SK-N-SH (cell line): ENCODE measurements around the gene PIP4P1. TPM values are rescaled to one million over a fixed set of nuclear protein-coding genes. Genes with fewer than 3 reads are reported as not detected.

Experiments used
- CTCF ChIA-PET: fragments of 300-600, 350-600 bp; formaldehyde crosslinking; extraction: SDS; loops from one replicate; lab custom pipeline; 2021; lab: Yijun Ruan, JAX
- POLR2A ChIA-PET: fragments of 350-600 bp; sonication (Branson Sonifier 250); formaldehyde crosslinking; extraction: SDS; loops from one replicate; lab custom pipeline; 2020; ENCODE audit warnings: antibody characterized with exemption, inconsistent platforms; lab: Yijun Ruan, JAX
- DNase-seq: peaks from one replicate; pipeline ENCODE4 v3.0.0; 2012
- H2AFZ ChIP-seq: fragments of 200-600 bp; sonication (generic); 2 replicates; pipeline ENCODE4 v1.8.1; 2016; ENCODE audit warnings: antibody characterized with exemption, mild to moderate bottlenecking, low read depth
- H3F3A ChIP-seq: fragments of 200-600 bp; sonication (generic); replicated peaks from 2 replicates; pipeline ENCODE3; 2016; ENCODE audit warnings: antibody characterized with exemption, mild to moderate bottlenecking; ENCODE audit not compliant: insufficient read depth
- H3K27ac ChIP-seq, 2 experiments: fragments of 200-500 bp in 1 of 2; fragments of 200-600 bp in 1 of 2; sonication (Bioruptor generic) in 1 of 2; sonication (generic), shearing (Covaris generic) in 1 of 2; 2 replicates each; pipeline versions ENCODE4 v1.5.1 to v1.6.1; 2014 to 2016; ENCODE audit warnings: low read depth in 2 of 2, inconsistent platforms in 1 of 2, low read length in 1 of 2, mild to moderate bottlenecking in 1 of 2, mixed read lengths in 1 of 2
- H3K27me3 ChIP-seq: fragments of 200-600 bp; sonication (generic), shearing (Covaris generic); 2 replicates; pipeline ENCODE4 v1.6.1; 2016; ENCODE audit warnings: mixed run types; ENCODE audit not compliant: insufficient read depth
- H3K36me3 ChIP-seq, 2 experiments: fragments of 200-500 bp in 1 of 2; fragments of 200-600 bp in 1 of 2; sonication (Bioruptor generic) in 1 of 2; sonication (generic) in 1 of 2; replicated peaks in 1 of 2; 2 replicates each; pipeline versions ENCODE3 to v1.5.1; 2014 to 2016; ENCODE audit warnings: low read length in 1 of 2, mild to moderate bottlenecking in 1 of 2; ENCODE audit not compliant: insufficient read depth in 2 of 2, control insufficient read depth in 1 of 2
- H3K4me1 ChIP-seq, 2 experiments: fragments of 200-500 bp in 1 of 2; fragments of 200-600 bp in 1 of 2; sonication (Bioruptor generic) in 1 of 2; sonication (generic), shearing (Covaris generic) in 1 of 2; 2 replicates each; pipeline versions ENCODE4 v1.5.1 to v1.6.1; 2014 to 2016; ENCODE audit warnings: low read depth in 1 of 2, low read length in 1 of 2, mixed run types in 1 of 2; ENCODE audit not compliant: insufficient read depth in 2 of 2, control insufficient read depth in 1 of 2
- H3K4me2 ChIP-seq: fragments of 200-600 bp; sonication (generic), shearing (Covaris generic); 2 replicates; pipeline ENCODE4 v1.6.1; 2017; ENCODE audit warnings: mixed run types
- H3K4me3 ChIP-seq, 2 experiments: fragments of 200-500 bp in 1 of 2; fragments of 200-600 bp in 1 of 2; sonication (Bioruptor generic) in 1 of 2; sonication (generic), shearing (Covaris generic) in 1 of 2; 2 replicates each; pipeline versions ENCODE4 v1.5.1 to v1.8.1; 2014 to 2016; ENCODE audit warnings: low read depth in 2 of 2, inconsistent platforms in 1 of 2, low read length in 1 of 2, mild to moderate bottlenecking in 1 of 2, mixed read lengths in 1 of 2, moderate library complexity in 1 of 2
- H3K79me2 ChIP-seq: fragments of 200-600 bp; sonication (generic); 2 replicates; pipeline ENCODE4 v1.8.1; 2017; ENCODE audit warnings: mild to moderate bottlenecking; ENCODE audit not compliant: insufficient read depth
- H3K9ac ChIP-seq: fragments of 200-600 bp; sonication (generic); 2 replicates; pipeline ENCODE4 v1.6.1; 2017; ENCODE audit warnings: mixed run types
- H3K9me2 ChIP-seq: fragments of 200-600 bp; sonication (generic); 2 replicates; pipeline ENCODE4 v1.6.1; 2017; ENCODE audit warnings: mixed run types
- H3K9me3 ChIP-seq: fragments of 200-600 bp; sonication (generic); 2 replicates; pipeline ENCODE4 v1.6.1; 2017; ENCODE audit warnings: mixed run types, mild to moderate bottlenecking, moderate library complexity
- H4K20me1 ChIP-seq: fragments of 200-600 bp; sonication (generic); 2 replicates; pipeline ENCODE4 v1.6.1; 2017; ENCODE audit warnings: mild to moderate bottlenecking, mixed run types; ENCODE audit not compliant: insufficient read depth
- ELF1 ChIP-seq: IDR thresholded peaks from 2 replicates; pipeline ENCODE4 v1.4.0; 2012
- RCOR1 ChIP-seq: fragments of 150-350 bp; IDR thresholded peaks from 2 replicates; pipeline ENCODE4 v1.6.1; 2017; ENCODE audit warnings: antibody characterized with exemption, low read length
- TCF12 ChIP-seq: IDR thresholded peaks from 2 replicates; pipeline ENCODE4 v1.4.0; 2012
- WGBS: methylation state at CpG from one replicate; pipeline ENCODE4 v1.1.6; 2017; ENCODE audit warnings: low lambda C conversion rate; 5-methylcytosine and 5-hydroxymethylcytosine counted together
- polyA plus RNA-seq, 3 experiments: library from polyadenylated mRNA; depleted of rRNA; stranded (reverse); fragments of >200 nt; gene quantifications; 2 replicates each; pipeline ENCODE4 v1.2.3, GENCODE V29; 2012
- TF ChIP-seq, protein P1 (sequence below): IDR thresholded peaks from 2 replicates; pipeline ENCODE4 v1.4.0; 2012; ENCODE audit warnings: low read depth
- TF ChIP-seq, protein P2 (sequence below): fragments of 200-600 bp; sonication (generic); IDR thresholded peaks from 2 replicates; pipeline ENCODE4 v1.6.1; 2017; ENCODE audit warnings: antibody characterized with exemption, mild to moderate bottlenecking, moderate library complexity
- TF ChIP-seq, protein P3 (sequence below): IDR thresholded peaks from 2 replicates; pipeline ENCODE4; 2012
- TF ChIP-seq, protein P4 (sequence below): fragments of 150-350 bp; IDR thresholded peaks from 2 replicates; pipeline ENCODE4 v1.6.1; 2017; ENCODE audit warnings: antibody characterized with exemption, low read length, low read depth, borderline replicate concordance

Gene PIP4P1
- polyA plus RNA-seq, 1 of the 3 experiments (the other 2 are of a cell fraction): 30.7 TPM

DNA sequence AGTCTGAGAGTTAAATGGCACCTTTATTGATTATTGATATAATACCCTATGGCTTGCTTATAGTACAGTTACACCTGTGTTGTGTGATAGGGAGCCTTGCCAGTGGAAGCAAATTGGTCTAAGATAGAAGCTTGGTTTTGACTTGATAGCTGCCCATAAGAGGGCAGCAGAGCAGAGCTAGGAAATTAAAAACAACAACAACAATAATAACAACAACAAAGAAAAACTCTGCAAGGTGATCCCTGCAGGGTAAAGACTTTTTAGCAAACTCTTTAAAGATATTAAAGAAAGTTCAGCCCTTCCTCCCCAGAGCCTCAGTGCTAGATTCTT, 26.1 kb upstream of the PIP4P1 start:
- Histone ChIP-seq H3K9me2 (no peaks in the 10 kb centered on the region), H3F3A (no peaks in the 10 kb centered on the region), H3K27ac (no peak overlapping the region), H2AFZ (no peak overlapping the region), H3K9me3 (no peaks in the 10 kb centered on the region), H3K27me3 (peaks cover 22% of the 10 kb centered on the region; the same call in 1 of the 2 replicates), H3K36me3 (no peaks in the 10 kb centered on the region), H3K4me2 (no peak overlapping the region), H3K9ac (no peak overlapping the region), H3K4me1 (no peaks in the 10 kb centered on the region), H3K79me2 (no peaks in the 10 kb centered on the region), H4K20me1 (no peaks in the 10 kb centered on the region), H3K4me3 (no peak overlapping the region)
- CTCF ChIA-PET: interaction anchor here (0.9 to 2.0 kb wide), 4 partner anchors 9 to 18 kb away, joined by 3 to 5 read pairs (median 4); partner anchors contain the start of gene PNP
- TF ChIP-seq, protein P1, sequence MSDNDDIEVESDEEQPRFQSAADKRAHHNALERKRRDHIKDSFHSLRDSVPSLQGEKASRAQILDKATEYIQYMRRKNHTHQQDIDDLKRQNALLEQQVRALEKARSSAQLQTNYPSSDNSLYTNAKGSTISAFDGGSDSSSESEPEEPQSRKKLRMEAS: no peak
- TF ChIP-seq TCF12 (no peak), ELF1 (no peak)
- POLR2A ChIA-PET: no interaction called here
- no peak for DNase-seq

DNA sequence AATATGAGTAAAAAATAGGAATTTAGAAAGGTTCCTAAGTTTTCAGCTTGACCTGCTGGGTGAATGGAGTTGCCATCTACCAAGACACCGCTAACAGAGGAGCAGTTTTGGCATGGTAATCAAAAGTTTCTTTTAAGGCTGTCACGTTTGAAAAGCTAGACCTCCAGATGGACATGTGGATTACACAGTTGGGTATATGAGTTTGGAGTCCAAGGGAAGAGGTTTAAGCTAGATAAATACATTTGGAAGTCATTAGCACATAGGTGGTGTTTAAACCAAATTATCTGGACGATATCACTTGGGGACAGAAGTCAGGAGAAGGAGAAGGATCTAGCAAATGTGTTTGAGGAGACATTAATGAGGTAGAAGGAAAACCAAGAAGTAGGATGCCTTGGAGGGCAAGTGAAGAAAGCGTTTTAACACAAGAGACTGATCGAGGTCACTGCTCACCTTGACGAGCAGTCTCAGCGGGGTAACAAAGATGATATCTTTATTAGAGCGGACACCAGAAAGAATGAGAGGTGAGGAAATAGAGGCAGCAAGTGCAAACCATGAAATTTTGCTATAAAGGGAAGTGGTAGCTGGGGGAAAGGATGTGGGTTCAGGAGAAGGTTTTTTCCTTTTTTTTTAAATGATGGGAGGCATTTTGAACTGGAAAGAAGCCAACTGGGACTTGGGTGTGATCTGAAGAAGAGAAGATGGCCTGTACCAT, 25.6 kb upstream of the PIP4P1 start:
- DNase-seq: no peak
- CTCF ChIA-PET: interaction anchor here (0.9 to 2.0 kb wide), 4 partner anchors 10 to 17 kb away, joined by 3 to 5 read pairs (median 4); partner anchors contain the start of gene PNP
- 5% methylated on average over 8 of the region's 8 CpGs for WGBS

More for the DNA sequence above, 25.6 kb upstream of the PIP4P1 start:
- H3K4me1 ChIP-seq: no peaks in the 10 kb centered on the region
- H3K27me3 ChIP-seq: peaks cover 18% of the 10 kb centered on the region; the same call in 1 of the 2 replicates
- no peak overlapping the region for H3K4me3 ChIP-seq
- POLR2A ChIA-PET: no interaction called here
- H3K27ac ChIP-seq: no peak overlapping the region
- no peak overlapping the region for H3K9ac ChIP-seq
- TF ChIP-seq, protein P2, sequence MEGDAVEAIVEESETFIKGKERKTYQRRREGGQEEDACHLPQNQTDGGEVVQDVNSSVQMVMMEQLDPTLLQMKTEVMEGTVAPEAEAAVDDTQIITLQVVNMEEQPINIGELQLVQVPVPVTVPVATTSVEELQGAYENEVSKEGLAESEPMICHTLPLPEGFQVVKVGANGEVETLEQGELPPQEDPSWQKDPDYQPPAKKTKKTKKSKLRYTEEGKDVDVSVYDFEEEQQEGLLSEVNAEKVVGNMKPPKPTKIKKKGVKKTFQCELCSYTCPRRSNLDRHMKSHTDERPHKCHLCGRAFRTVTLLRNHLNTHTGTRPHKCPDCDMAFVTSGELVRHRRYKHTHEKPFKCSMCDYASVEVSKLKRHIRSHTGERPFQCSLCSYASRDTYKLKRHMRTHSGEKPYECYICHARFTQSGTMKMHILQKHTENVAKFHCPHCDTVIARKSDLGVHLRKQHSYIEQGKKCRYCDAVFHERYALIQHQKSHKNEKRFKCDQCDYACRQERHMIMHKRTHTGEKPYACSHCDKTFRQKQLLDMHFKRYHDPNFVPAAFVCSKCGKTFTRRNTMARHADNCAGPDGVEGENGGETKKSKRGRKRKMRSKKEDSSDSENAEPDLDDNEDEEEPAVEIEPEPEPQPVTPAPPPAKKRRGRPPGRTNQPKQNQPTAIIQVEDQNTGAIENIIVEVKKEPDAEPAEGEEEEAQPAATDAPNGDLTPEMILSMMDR: no peak
- TF ChIP-seq, protein P3, sequence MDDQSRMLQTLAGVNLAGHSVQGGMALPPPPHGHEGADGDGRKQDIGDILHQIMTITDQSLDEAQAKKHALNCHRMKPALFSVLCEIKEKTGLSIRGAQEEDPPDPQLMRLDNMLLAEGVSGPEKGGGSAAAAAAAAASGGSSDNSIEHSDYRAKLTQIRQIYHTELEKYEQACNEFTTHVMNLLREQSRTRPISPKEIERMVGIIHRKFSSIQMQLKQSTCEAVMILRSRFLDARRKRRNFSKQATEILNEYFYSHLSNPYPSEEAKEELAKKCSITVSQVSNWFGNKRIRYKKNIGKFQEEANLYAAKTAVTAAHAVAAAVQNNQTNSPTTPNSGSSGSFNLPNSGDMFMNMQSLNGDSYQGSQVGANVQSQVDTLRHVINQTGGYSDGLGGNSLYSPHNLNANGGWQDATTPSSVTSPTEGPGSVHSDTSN: no peak
- no peak for TF ChIP-seq RCOR1
- TF ChIP-seq, protein P4, sequence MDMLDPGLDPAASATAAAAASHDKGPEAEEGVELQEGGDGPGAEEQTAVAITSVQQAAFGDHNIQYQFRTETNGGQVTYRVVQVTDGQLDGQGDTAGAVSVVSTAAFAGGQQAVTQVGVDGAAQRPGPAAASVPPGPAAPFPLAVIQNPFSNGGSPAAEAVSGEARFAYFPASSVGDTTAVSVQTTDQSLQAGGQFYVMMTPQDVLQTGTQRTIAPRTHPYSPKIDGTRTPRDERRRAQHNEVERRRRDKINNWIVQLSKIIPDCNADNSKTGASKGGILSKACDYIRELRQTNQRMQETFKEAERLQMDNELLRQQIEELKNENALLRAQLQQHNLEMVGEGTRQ: no peak
- TF ChIP-seq, protein P1: no peak
- H3K36me3 ChIP-seq: no peaks in the 10 kb centered on the region
- no peaks in the 10 kb centered on the region for H3K79me2 ChIP-seq
- H3F3A ChIP-seq: no peaks in the 10 kb centered on the region
- no peaks in the 10 kb centered on the region for H3K9me3 ChIP-seq
- no peak overlapping the region for H2AFZ ChIP-seq
- no peaks in the 10 kb centered on the region for H4K20me1 ChIP-seq
- H3K9me2 ChIP-seq: no peaks in the 10 kb centered on the region
- no peak overlapping the region for H3K4me2 ChIP-seq
